Central memory CD4-positive, alpha-beta T cell (primary cell): Measurements from ENCODE around the gene TVP23B.
"Not testable (repeated sequence)": the region's sequence is repeated elsewhere in the genome, so short reads cannot be mapped to it uniquely, and the experiment has no call there.

Source experiments
- DNase-seq: peaks from one replicate; pipeline ENCODE4 v3.0.0; 2022
- total RNA-seq, 3 experiments: gene quantifications; one replicate each; lab custom pipeline; 2026; lab: John Stamatoyannopoulos, UW

TVP23B gene
- 17.2 to 50.7 (median 29.5) reads per million in 3 experiments for total RNA-seq

DNA sequence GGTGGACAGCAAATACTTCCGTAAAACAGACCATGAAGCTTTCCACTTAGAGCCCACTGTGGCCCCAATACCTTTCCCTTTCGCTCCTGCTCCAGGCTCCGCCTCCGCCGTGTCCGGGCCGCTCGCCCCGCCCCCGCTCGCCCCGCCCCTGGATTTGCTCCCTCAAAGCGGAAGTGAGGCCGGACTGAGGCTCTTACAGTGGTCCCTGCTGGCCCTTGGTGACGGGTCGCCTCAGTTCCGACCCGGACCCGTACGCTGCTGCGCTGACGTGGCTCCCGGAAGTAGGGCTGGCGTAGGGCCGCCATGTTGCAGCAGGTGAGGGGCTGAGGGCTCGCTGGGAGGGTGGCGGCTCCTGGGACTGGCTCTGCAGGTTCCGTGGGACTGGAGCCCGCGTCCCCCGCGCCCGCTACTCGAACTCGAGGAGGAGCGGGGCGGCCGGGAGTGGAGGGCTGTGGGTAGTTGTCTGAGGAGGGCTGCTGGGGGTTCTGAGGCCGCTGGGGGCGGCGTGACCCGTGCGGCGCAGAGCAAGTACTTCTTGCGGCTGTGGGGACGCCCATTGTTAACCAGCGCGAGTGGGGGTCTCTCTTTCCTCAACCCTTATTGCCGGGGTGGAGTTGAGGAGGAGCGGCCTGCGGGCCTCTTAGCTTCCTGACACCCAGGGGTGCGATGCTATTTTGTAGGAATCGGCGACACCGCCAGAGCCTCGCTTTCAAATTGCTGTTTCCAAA is at the start of gene TVP23B:
Gene TVP23B, plus strand, starts transcription at position 193 of the 728 bp plus-strand sequence. Its CDS starts 111 bp downstream, at position 304.
- DNase-seq, result peak; percentile 82

DNA sequence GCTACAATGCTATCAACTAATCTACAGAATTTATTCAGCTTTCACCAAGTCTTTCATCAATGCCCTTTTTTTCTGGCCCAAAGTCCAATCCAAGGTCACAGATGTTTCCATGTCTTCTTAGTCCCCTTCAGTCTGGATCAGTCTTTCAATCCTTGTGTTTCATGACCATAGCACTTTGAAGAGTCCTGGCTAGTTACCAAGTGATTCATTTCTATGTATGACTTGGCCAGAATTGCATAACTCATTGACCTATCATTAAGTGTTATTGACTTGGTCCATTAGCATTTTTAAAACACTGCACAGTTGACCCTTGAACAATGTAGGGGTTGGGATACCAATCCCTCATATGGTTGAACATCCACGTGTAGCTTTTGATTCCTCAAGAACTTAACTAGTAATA is 48.5 kb upstream of the TVP23B start:
- DNase-seq, result not testable (repeated sequence)

DNA sequence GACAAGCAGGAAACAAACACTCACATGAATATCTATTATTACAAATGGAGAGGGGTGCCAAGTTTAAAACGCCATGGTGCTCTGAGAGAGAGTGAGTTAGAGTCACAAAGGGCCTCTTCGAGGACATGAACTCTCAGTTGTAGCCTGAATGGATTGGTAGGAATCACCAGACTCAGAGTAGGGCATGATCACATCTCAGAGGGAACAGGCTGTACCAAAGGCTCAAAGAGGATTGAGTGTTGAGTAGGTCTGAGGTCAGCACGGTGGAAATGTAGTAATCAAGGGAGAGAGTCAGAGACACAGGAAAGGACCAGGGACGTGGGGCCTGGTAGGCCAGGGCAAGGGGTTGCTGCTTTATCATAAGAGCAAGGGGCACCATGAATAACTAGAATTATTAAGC is 47.6 kb upstream of the TVP23B start:
- not testable (repeated sequence) for DNase-seq

DNA sequence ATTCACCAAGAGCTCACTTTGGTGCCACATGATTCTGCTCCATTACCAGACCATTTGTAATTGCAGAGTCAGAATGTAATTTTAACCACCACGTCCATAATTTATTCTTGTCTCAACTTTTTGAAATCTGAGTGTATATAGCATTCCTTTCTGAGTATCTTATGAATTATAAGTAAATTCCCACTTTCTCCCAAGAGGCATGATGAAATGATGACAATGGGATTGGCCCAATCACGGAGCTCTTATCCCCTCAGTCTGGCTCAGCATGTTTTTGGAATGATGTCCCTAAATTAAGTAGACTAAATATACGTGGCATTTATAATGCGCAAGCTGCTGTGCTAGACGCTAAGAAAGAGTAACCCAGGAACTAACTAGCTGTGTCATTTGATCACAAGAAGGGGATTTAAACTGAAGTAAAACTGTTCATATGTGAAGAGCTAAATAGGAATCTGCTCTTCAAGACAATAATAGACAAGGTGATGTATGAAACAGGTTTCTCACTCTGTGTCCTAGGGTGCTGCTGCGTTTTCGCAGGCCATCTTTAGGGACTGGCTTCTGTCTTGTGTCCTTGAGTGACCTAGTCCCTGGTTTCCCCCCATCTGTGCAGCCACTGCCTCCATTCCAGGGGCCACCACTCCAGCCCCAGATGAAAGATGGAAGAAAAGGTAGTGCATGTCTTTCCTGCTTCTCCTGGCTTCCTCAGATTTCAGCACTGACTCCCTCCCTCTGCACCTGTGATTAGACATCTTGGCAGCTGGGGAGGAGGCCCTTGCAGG is 41.2 kb upstream of the TVP23B start:
- DNase-seq, result not testable (repeated sequence)

DNA sequence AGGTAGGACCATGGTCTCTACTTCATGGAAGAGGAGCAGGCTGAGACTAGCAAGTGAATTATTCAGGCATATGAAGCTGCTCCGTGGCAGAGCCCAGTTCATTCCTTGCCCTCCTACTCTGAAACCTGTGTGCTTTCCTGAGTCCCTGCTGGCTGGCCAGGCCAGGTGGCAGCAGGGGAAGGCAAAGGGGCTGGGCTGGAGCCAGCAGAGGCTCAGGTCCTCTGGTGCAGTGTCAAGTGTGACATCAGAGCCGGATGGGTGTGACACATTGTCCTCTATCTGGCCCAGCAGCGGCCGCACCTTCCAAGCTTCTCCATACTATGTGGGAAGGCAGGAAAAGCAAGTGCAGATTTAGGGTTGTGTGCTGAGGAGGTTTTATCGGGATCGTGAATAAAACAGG is 39.8 kb upstream of the TVP23B start:
- not testable (repeated sequence) for DNase-seq

DNA sequence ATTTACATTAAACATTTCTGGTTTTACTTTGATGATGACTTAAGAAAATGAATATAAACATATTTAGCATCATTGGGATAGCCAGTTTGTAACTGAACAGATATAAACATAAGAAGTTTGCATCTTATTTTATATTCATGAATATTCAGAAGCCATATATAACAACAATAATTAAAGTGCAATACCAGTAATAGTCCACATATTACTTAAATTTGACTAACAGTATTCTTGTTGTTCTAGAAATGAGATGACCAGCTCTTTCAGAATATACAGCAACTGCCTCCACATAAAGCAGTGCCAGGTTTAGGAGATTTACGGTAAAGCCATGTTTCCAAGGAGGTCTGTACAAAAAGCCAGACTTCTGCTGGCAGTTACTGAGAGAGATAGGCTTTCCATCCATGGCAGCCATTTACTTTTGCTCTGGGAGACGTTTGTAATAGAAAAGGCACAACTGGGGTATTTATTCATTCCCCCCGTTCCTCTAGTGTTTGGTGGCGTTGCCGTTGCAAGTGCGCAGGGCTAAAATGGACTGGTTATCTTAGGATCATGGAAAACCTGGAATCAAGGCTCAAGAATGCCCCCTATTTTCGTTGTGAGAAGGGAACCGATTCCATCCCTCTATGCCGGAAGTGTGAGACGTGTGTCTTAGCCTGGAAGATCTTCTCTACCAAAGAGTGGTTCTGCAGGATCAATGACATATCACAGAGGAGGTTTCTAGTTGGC is 37.1 kb upstream of the TVP23B start, which contains the start of gene FBXW10:
Gene FBXW10, plus strand, starts transcription at position 356 of the 723 bp plus-strand sequence. Its CDS starts 191 bp downstream, at position 547.
- not testable (repeated sequence) for DNase-seq

DNA sequence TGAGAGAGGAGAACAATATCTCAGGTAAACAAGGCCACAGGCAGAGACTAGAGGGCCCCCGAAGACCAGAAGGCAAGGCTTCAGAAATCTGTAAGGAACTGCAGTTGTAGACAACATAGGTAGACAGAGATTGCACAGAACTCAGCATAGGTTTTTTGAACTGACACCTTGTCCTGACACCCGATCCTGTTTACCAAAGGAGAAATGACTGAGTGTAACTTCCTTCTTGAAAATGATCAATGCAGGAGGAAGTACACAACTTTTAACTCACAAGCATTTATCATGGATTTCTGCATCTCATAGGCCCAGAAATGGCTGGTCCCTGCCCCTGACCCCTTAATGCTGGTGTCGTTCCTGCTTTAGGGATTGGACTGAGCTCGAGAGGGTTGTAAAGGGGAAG is 36.3 kb upstream of the TVP23B start:
- DNase-seq, result not testable (repeated sequence)

DNA sequence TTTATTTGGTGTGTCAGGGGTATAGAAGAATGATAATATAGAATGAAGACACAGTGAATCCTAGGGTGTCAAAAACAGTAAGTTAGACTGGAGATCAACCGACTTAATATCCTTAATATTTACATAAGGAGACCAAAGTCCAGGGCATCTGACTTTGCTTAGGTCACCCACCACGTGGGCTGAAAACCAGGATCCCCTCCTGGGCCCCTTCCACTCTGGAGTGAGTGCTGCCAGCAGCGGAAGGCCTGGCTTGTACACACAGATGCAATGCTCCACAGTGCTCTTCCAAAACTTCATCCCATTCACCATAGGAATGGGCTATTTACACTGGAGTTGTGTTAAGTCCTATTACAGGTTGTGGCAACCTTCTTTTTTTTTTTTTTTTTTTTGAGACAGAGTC is 34.4 kb upstream of the TVP23B start:
- not testable (repeated sequence) for DNase-seq

DNA sequence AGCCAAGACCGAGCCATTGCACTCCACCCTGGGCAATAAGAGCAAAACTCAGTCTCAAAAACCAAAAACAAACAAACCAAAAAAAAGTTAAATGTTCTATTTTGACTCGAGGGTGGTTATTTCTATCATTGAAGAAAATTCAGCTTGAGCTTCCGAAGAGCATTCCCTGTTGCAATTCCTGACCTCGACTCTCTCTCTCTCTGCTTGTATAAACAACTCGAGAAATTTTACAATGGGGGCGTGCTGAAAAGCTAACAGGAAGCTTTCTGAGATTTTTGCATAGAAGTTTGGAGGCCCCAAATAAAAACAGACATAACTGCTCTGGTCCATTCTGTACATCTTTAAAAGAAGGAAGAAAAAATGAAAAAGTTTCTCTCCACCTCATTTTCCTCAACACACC is 33.5 kb upstream of the TVP23B start:
- not testable (repeated sequence) for DNase-seq

DNA sequence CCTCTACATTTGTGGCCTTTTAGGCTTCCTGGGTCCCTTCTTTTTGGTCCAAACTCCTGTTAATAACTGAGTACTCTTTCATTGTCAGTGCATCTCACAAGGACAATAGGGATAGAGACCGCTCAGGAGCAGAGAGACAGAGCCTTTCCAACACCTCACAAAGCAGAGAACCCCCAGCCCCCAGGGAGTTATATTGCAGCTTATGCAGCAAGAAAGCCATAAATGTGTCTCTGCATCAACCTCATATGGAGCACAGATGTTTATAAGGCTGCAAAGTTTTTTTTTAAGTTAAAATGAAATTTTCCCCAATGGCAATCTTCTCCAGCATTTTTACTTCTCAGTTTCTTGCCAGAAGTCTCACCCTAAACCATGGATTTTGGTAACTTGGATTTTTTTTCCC is 30.7 kb upstream of the TVP23B start:
- DNase-seq, result not testable (repeated sequence)

DNA sequence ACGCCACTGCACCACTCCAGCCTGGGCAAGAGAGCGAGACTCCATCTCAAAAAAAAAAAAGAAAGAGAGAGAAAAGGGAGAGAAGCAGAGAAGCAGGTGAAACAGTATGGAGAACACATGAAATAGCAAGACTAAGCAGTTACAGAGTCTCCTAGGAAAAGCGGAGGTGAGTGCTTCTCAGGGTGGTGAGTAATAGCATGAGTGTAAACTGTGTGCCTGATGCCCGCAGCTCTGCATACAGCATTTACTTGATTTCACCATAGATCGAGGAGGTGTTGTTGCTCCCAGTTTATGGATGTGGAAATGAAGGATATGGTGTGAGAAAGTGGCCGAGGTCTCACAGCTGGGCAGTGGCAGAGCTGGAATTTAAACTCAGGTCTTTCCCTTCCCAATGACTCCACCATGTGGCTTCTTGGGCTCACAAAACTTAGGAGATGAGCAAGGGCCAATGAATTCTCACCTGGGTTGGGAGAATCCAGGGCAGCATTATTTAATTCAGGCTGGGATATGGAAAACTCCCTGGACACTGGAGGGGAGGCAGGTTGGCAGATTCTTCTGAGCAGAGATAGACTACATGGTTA is 27.1 kb upstream of the TVP23B start:
- not testable (repeated sequence) for DNase-seq

DNA sequence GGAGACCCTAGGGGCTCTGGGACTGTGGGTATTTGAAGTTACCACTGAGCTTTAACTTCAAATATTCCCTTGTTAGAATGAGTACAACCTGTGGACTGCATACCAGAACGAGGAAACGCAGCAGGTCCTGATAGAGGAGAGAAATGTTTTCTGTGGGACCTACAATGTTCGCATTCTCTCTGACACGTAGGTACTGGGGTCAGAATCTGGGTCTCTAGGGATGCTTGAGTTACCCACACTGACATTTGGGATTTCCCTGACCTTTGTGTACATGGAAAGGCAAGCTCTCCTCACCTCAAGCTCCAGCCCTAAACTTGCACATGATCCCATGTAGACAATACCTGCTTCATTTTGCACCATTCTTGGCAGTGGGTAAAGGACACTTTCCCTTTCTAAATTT is 25.0 kb upstream of the TVP23B start:
- not testable (repeated sequence) for DNase-seq

DNA sequence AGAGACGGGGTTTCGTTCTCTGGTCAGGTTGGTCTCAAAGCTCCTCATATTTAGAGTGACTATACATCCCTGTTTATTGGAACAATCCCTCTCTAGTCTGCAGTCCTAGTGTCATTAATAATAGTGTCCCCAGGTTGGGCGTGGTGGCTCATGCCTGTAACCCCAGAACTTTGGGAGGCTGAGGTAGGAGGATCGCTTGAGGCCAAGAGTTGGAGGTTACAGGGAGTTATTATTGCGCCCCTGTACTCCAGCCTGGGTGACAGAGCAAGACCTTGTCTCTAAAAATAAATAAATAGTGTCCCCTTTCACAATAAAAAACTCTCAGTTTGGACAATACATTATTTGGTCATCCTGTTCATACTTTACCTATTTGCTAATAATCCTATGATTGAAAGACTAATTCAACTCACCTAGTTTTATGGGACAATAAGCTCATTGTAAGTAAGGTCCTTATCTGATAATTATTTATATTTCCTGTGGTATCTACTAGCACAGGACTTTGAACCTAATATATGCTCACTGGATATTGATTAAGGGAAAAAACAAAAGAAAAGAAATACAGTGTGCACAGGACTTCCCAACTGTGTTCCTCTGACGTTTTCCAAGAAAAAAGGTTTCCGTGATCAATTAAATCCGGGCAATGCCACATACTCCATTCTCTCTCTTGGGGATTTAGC is 23.5 kb upstream of the TVP23B start:
- not testable (repeated sequence) for DNase-seq

DNA sequence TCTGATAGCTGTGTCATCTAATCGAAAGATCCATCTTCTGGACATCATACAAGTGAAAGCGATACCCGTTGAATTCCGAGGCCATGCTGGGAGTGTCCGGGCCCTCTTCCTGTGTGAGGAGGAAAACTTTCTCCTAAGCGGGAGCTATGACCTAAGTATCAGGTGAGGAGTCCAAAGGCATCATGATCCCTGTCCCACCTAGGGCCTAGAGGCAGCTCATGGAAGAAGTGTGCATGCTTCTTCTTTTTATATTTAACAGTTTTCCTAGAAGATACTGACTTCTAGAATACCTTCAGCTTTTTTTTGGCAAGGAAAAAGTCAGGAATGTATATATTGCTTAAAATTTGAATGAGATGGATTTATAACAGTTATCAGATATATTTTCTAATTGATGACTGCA is 22.6 kb upstream of the TVP23B start:
- not testable (repeated sequence) for DNase-seq

DNA sequence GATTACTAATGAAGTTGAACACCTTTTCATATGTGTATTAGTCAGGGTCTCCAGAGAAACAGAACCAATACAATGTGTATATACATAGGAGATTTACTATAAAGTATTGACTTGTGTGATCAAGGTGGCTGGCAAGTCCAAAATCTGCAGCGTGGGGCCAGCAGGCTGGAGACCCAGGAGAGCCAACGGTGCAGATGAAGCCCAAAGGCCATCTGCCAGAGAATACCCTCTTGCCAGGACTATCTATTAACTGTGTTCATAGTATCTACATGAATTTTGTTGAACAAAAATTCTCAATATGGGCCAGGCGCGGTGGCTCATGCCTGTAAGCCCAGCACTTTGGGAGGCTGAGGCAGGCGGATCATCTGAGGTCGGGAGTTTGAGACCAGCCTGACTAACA is 20.8 kb upstream of the TVP23B start:
- not testable (repeated sequence) for DNase-seq

DNA sequence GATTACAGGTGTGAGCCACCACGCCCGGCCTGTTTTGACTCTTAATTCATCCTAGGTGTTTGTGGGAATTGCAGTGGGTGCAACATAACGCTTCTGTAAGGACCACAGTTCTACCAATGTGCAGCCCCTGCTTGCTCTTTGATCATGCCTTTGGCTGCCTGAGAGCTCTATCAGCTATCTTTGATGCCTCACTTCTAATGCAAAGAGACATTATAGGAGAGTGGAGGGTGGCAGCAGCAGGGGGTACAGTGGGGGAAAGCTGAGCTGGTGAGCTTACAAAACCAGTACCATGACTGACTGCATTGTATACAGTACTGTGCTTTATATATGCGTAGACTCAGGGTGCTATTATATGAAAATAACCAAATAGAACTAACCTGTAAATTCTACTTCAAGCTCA is 10.4 kb upstream of the TVP23B start:
- DNase-seq, result not testable (repeated sequence)

DNA sequence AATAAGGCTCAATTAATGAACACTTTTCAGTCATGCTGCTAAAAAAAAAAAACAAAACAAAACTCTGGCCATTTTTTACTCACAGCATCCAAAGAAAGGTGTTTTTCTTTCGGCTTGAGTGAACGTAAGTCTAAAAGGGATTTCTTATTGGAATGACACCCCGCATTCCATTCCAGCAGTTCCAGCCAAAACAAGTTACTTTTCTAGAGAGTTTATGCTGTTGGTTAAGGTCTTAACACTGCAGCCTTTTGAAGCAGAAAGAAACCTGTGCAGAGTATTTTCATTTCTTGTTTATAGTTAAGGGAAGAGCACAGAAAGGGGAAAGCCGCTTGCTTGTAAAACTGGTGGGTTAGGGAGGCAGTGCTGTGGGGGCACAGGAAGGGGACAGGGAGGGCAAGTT is 9.9 kb upstream of the TVP23B start:
- not testable (repeated sequence) for DNase-seq

DNA sequence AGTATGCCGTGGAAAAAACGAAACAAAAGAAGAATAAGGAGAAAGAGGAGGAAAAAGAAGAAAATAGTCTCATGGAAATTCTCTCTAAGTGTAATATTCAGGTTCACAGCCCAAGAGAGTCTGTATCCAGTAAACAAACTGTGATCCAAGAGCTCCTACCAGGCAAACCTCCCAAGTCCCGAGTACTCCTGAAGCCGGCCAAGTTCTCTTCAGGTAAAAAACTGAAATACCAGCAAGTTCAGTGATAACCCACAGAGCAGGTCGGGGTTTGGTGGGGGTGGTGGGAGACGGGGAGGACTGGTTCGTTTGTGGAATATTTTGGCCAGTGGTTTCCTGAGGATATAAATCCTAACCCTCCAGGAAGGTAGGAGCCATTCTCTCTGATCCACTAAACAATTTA is 8.5 kb upstream of the TVP23B start:
- no peak for DNase-seq

DNA sequence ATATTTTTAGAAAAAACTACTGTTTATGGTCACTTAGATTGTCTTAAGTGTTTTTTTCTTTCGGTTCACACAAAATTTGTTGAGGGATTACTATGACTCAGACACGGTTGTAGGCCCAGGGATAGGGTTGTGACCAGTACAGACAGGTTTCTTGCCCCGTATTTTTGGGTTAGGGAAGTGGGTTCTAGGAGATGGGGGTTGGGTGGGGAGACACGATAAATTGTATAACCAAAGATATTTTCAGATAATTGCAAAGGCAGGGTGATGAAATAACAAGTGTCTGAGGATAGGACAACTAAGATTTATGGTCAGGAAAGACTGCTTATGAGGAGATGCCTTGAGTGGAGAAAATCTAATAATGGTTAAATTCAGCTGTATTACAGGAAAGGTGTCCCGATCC is 822 bp downstream of the TVP23B start:
- not testable (repeated sequence) for DNase-seq

DNA sequence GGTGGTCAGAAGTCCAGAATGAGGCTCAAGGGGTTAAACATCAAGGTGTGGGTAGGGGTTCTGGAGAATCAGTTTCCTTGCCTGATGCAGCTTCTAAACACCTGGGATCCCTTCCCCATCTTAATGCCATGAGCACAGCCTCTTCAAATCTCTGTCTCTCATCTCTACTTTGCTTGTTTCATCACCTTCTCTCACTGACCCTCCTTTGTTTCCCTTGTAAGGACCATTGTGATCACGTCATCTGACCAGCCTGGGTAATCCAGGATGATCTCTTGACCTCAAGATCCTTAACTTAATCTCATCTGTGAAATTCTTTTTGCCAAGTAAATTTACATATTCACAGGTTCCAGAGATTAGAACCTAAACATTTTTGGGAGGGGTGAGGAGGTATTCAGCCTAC is 5.0 kb downstream of the TVP23B start:
- not testable (repeated sequence) for DNase-seq

DNA sequence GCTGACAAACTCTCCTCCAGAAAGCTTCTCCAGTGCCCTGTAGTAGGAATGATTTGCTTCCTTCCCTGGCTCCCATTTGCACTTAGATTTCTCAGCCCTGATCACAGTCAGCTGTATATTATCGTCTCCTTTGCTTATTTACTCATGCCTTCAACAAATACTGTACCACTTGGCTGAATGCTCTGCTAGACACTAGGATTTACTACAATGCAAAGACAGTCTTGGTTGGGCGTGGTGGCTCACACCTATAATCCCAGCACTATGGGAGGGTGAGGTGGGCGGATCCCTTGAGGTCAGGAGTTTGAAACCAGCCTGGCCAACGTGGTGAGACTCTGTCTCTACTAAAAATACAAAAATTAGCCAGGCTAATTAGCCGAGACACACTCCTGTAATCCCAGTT is 5.9 kb downstream of the TVP23B start:
- DNase-seq, result not testable (repeated sequence)

DNA sequence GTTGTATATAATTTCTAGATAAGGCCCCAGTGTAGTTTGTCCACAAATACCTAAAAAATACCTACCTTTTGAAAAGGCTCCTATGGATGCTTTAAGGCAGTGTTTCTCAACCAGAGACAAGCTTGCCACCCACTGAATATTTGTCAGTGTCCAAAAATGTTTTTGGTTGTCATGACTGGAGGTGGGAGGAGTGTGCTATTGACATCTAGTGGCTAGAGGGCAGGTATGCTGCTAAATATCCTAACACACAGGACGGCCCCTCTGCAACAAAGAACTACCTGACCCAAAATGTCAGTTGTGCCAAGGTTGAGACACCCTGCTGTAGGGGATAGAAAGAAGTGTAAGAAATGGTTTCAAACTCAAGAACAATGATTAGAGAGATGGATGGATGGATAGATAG is 10.4 kb downstream of the TVP23B start:
- DNase-seq, result not testable (repeated sequence)
